ES-I3 (cell line): ENCODE results near the gene PCMT1.
"Not testable (repeated sequence)": the region's sequence is repeated elsewhere in the genome, so short reads cannot be mapped to it uniquely, and the experiment has no call there.

Experiments used
- H3K36me3 ChIP-seq: 2 replicates; pipeline ENCODE4 v1.6.1; 2013; ENCODE audit warnings: mild to moderate bottlenecking, low read length, control low read depth, moderate library complexity; ENCODE audit not compliant: insufficient read depth
- H3K4me1 ChIP-seq: 2 replicates; pipeline ENCODE4 v1.6.1; 2013; ENCODE audit warnings: mild to moderate bottlenecking, control low read depth, low read length; ENCODE audit not compliant: insufficient read depth
- H3K9ac ChIP-seq: 2 replicates; pipeline ENCODE4 v1.6.1; 2013; ENCODE audit warnings: low read depth, mild to moderate bottlenecking, low read length, moderate library complexity
- H3K9me3 ChIP-seq: 2 replicates; pipeline ENCODE4 v1.6.1; 2013; ENCODE audit warnings: mild to moderate bottlenecking, low read length, moderate library complexity; ENCODE audit not compliant: control insufficient read depth, insufficient read depth

Gene PCMT1

DNA sequence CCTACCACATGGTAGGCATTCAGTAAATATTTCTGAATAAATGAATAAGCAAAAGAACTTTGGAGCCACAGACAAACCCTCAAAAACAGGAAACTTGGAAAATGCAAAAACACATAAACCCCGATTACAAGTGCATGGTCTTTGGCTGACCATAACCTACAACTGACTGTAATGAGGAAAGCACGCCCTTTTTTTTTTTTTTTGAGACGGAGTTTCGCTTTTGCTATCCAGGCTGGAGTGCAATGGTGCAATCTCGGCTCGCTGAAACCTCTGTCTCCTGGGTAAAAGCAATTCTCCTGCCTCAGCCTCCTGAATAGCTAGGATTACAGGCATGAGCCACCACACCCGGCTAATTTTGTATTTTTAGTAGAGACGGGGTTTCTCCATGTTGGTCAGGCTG lies 19.7 kb upstream of the PCMT1 start:
- Histone ChIP-seq H3K9ac (no peak overlapping the region), H3K9me3 (no peaks in the 10 kb centered on the region), H3K4me1 (no peaks in the 10 kb centered on the region), H3K36me3 (peaks cover 11% of the 10 kb centered on the region)

DNA sequence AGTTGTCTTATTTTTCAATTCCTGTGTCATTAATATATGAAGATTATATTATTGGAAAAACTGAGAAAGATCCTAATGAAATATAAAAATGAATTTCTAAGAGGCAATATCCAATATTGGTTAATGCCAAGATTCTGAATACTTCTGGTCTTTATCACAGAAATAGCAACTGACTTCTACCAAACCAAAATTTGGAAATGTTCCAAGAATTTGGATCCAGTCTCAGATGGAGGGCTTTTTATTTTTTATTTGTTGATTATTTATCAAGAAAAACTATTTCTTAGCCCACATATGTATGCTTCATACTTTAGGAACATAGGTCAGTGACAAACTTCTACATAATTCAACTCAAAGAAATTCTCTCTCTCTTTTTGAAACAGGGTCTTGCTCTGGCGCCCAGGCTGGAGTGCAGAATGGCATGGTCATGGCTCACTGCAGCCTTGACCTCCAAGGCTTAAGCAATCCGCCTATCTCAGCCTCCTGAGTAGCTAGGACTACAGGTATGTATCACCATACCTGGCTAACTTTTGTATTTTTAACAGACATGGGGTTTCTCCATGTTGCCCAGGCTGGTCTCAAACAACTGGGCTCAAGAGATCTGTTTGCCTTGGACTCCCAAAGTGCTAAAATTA lies 16.3 kb upstream of the PCMT1 start:
- Histone ChIP-seq H3K36me3 (peaks cover 24% of the 10 kb centered on the region), H3K9me3 (no peaks in the 10 kb centered on the region), H3K4me1 (no peaks in the 10 kb centered on the region), H3K9ac (no peak overlapping the region)

DNA sequence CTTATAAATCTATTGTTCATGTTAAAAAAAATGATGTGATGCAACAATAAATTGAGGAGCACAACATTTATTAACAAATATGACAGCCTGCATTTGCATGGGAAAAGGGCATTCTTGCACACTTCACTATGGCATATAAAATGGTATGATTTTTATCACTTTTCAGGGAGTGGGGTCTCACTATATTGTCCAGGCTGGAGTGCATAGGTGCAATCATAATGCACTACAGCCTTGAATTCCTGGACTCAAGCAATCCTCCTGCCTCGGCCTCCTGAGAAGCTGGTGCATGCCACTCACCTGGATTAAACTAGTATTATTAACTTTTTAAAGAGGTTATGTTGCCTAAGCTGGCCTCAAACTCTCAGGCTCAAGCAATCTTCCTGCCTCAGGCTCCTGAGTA lies 14.6 kb upstream of the PCMT1 start:
- Histone ChIP-seq H3K9me3 (no peaks in the 10 kb centered on the region), H3K9ac (no peak overlapping the region), H3K4me1 (no peaks in the 10 kb centered on the region), H3K36me3 (peaks cover 24% of the 10 kb centered on the region)

- Histone ChIP-seq H3K36me3 (peaks cover 10% of the 10 kb centered on the region), H3K9ac (peak overlapping the region; percentile 68; the same call in 1 of the 2 replicates)
- H3K4me1 ChIP-seq, H3K9me3 ChIP-seq: not testable (repeated sequence)
Measured at GRCh38 chr6:149745252-149745651, 4.3 kb upstream of the PCMT1 start.

GRCh38 chr6:149746147-149746946 lies 3.2 kb upstream of the PCMT1 start, which contains the start of gene NUP43:
NUP43 (minus strand) TSS chr6:149746529; CDS start chr6:149746495, 34 bp downstream.
- Histone ChIP-seq H3K9ac (peak within 1 kb of the TSS; percentile 68), H3K9me3 (no peaks in the 10 kb centered on the region), H3K4me1 (no peaks in the 10 kb centered on the region), H3K36me3 (peaks cover 6% of the 10 kb centered on the region)

- H3K36me3 ChIP-seq, H3K9me3 ChIP-seq, H3K4me1 ChIP-seq: not testable (repeated sequence)
- H3K9ac ChIP-seq: peak overlapping the region; percentile 99
Measured at GRCh38 chr6:149749082-149749593, 403 bp upstream of the PCMT1 start.

GRCh38 chr6:149750136-149750609 lies 632 bp downstream of the PCMT1 start:
- H3K36me3 ChIP-seq: no peaks in the 10 kb centered on the region
- H3K9me3 ChIP-seq: no peaks in the 10 kb centered on the region
- H3K4me1 ChIP-seq: no peaks in the 10 kb centered on the region
- peak overlapping the region; percentile 99 for H3K9ac ChIP-seq

GRCh38 chr6:149751239-149751638 lies 1.7 kb downstream of the PCMT1 start:
- peak overlapping the region; percentile 99; the same call in 1 of the 2 replicates for H3K9ac ChIP-seq
- H3K4me1 ChIP-seq: no peaks in the 10 kb centered on the region; the same call in 1 of the 2 replicates

GRCh38 chr6:149751920-149752319 lies 2.4 kb downstream of the PCMT1 start:
- not testable (repeated sequence) for H3K36me3 ChIP-seq, H3K9ac ChIP-seq, H3K9me3 ChIP-seq, H3K4me1 ChIP-seq

More at GRCh38 chr6:149751239-149751638, 1.7 kb downstream of the PCMT1 start:
- Histone ChIP-seq H3K36me3 (no peaks in the 10 kb centered on the region), H3K9me3 (no peaks in the 10 kb centered on the region)

DNA sequence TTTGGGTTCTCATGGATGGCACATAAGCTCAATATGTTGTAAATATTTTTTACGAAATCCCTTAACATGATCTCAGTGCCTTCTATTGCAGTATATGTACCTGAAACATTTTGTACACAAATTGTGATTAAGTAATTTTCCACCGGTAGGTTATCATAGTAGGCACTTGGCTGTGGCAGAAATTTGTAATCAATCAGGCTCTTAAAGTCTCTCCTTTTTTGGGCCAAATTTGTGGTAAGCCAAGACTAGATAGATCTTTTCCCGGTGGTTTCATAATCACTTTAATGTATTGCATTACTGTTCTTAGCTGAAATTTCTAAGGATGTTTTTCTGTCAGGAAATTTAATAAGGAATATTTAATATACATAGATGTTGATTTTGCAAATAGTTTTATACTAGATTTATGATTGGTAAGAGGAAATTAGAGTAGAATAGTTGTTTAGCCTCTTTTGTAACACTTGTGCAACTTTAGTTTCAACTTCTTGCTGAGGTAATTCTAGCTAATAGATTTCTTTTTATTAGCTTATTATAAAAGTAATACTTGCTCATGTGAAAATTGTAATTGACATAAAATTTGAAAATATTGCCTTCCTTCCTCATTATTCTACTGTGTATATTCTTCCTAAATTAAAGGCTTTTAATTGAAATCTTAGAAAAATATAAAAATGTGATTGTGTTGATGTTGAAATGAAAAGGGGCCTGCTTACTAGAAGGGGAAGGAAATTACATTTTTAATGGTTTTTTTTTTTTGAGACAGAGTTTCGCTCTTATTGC lies 3.2 kb downstream of the PCMT1 start:
- H3K36me3 ChIP-seq: no peaks in the 10 kb centered on the region
- H3K9ac ChIP-seq: no peak overlapping the region
- no peaks in the 10 kb centered on the region for H3K9me3 ChIP-seq
- no peaks in the 10 kb centered on the region; the same call in 1 of the 2 replicates for H3K4me1 ChIP-seq

DNA sequence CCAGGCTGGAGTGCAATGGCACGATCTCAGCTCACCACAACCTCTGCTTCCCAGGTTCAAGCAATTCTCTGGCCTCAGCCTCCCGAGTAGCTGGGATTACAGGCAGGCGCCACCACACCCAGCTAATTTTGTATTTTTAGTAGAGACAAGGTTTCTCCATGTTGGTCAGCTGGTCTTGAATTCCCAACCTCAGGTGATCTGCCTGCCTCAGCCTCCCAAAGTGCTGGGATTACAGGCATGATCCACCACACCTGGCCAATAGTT lies 3.8 kb downstream of the PCMT1 start:
- H3K36me3 ChIP-seq, H3K9ac ChIP-seq, H3K9me3 ChIP-seq, H3K4me1 ChIP-seq: not testable (repeated sequence)

DNA sequence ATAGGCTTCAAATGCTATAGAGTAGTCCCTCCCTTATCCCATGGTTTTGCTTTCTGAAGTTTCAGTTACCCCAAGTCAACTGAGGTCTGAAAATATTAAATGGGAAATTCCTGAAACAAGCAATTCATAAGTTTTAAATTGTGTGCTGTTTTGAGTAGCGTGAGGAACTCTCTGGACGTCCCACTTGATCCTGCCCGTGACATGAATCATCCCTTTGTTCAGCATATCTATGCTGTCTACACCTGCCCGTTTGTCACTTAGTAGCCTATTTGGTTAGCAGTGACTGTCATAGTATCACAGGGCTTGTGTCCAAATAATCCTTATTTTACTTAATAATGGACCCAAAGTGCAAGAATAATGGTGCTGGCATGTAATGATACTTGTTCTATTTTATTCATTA lies 5.0 kb downstream of the PCMT1 start:
- Histone ChIP-seq H3K9ac (no peak overlapping the region), H3K4me1 (no peaks in the 10 kb centered on the region; the same call in 1 of the 2 replicates), H3K9me3 (no peaks in the 10 kb centered on the region), H3K36me3 (no peaks in the 10 kb centered on the region)

DNA sequence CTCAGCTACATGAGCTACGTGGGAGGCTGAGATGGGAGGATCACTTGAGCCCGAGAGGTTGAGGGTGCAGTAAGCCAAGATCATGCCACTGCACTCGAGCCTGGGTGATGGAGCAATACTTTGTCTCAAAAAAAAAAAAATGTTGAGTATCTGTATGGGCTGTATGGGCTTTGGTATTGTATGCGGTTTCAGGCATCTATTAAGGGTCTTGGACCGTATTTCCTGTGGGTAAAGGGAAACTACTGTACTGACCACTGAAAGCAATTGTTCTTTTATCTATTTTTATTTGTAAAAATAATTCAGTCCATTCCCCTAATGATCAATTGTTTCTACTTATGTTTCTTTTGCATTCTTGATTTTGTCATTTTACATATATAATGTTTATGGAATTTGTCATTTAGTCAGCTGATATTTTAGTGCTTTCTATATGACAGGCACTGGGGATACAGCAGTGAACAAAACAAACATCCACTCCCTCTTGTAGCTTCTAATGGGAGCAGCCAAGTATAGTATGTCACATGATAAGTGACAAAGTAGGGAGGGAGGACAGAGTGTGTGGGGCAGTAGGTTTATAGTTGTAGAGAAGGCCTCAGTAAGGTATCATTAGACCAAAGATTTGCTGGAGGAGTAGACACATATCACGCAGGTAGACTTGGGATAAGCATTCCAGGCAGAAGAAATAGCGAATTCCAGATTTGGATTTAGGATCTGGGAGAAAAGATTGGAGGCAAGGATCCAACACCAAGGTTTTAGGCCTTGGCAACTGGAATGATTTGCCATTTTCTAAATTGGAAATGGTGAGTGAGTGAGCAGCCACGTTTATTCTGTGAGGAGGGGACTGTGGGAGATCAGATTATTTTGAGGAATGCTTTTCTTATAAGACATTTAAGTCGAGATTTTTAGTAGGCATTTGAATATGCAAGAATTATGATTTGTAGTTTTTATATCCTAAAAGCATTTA lies 6.0 kb downstream of the PCMT1 start:
- H3K4me1 ChIP-seq: no peaks in the 10 kb centered on the region; the same call in 1 of the 2 replicates
- no peaks in the 10 kb centered on the region for H3K36me3 ChIP-seq
- no peaks in the 10 kb centered on the region for H3K9me3 ChIP-seq
- no peak overlapping the region for H3K9ac ChIP-seq
